Nephron progenitor cell (in vitro differentiated cells): ENCODE results near the gene DAB1.
A peak's percentile ranks its signal among the peaks of the same experiment; 100 is the strongest.

ENCODE experiments used
- DNase-seq: peaks from one replicate; pipeline ENCODE4 v3.0.0; 2021
- H3K27ac Mint-ChIP-seq: 2 replicates; pipeline ENCODE4 v1.8.0; 2021; ENCODE audit warnings: mild to moderate bottlenecking, moderate library complexity, mixed read lengths
- H3K27me3 Mint-ChIP-seq: 2 replicates; pipeline ENCODE4 v1.8.0; 2021; ENCODE audit warnings: mild to moderate bottlenecking, low read depth, mixed read lengths; ENCODE audit not compliant: poor library complexity
- H3K36me3 Mint-ChIP-seq: 2 replicates; pipeline ENCODE4 v1.8.0; 2021; ENCODE audit warnings: low read depth, mixed read lengths
- H3K4me1 Mint-ChIP-seq: 2 replicates; pipeline ENCODE4 v1.8.0; 2021; ENCODE audit warnings: mixed read lengths
- H3K4me3 Mint-ChIP-seq: 2 replicates; pipeline ENCODE4 v1.8.0; 2021; ENCODE audit warnings: mild to moderate bottlenecking, moderate library complexity, mixed read lengths
- H3K9me3 Mint-ChIP-seq: 2 replicates; pipeline ENCODE4 v1.8.0; 2021; ENCODE audit warnings: mild to moderate bottlenecking, moderate library complexity, mixed read lengths
- TF ChIP-seq, protein P1 (sequence below): fragments of 200-600 bp; sonication (generic); IDR thresholded peaks from 2 replicates; pipeline ENCODE4 v1.5.0; 2021; ENCODE audit warnings: antibody characterized with exemption

DAB1 gene

DNA sequence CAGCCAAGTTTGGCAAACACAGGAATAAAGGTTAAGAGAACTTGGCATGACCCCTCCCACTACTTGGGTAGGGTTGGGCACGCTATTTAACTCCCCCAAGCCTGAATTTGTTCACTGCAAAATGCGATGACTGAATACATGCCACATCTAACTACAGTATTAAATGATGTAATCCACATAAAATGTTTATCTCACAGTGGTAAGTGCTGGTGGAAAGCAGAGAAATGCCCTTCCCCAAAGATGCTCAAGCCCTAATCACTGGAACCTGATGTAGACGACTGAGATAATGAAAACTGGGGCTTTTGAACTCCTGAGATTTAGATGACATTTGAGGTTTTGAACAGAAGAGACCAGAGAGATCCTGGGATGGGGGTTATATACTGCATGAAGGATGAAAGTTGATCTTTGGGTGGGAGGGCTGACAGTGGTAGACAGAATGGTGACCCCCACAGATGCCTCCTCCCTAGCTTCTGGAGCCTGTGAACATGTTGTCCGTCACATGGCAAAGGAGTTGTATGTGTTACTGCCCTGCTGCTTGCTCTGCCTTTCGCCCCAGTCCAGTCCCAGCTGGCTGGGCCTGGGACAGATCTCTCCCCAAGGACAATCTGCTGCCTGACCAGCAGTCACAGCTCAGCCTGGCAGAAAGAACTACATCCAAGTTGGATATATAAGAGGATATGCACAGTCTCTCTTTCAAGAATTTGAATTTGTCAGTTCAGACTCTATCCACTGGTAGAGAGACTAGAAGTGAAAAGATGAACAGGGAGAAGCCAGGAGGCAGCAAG lies 120.9 kb downstream of the DAB1 start:
- no peak for DNase-seq
- Mint-ChIP-seq H3K4me1 (peaks cover 57% of the 10 kb centered on the region), H3K4me3 (peak overlapping the region; percentile 18), H3K36me3 (no peaks in the 10 kb centered on the region), H3K27me3 (peaks cover 8% of the 10 kb centered on the region), H3K9me3 (no peaks in the 10 kb centered on the region), H3K27ac (peak overlapping the region; percentile 63)
- TF ChIP-seq, protein P1, sequence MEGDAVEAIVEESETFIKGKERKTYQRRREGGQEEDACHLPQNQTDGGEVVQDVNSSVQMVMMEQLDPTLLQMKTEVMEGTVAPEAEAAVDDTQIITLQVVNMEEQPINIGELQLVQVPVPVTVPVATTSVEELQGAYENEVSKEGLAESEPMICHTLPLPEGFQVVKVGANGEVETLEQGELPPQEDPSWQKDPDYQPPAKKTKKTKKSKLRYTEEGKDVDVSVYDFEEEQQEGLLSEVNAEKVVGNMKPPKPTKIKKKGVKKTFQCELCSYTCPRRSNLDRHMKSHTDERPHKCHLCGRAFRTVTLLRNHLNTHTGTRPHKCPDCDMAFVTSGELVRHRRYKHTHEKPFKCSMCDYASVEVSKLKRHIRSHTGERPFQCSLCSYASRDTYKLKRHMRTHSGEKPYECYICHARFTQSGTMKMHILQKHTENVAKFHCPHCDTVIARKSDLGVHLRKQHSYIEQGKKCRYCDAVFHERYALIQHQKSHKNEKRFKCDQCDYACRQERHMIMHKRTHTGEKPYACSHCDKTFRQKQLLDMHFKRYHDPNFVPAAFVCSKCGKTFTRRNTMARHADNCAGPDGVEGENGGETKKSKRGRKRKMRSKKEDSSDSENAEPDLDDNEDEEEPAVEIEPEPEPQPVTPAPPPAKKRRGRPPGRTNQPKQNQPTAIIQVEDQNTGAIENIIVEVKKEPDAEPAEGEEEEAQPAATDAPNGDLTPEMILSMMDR, result no peak

DNA sequence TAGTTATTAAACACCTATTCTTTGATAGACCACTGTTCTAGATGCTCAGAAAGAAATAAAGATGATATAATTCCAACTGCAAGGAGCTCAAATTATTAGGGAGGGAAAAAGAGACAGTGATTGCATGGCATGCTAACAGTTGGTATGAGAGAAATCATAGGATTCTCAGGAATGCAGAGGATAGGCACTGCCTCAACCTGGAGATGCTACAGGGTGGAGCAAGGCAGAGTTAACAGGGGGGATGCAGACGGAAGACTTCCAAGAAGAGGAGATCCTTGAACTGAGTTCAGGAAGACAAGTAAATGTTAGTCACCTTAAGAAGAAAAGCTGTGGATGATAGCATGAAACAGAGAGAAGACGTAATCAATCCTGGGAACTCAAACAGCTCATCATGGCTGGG lies 123.7 kb downstream of the DAB1 start:
- no peak for DNase-seq
- peaks cover 8% of the 10 kb centered on the region for H3K27me3 Mint-ChIP-seq
- no peaks in the 10 kb centered on the region for H3K36me3 Mint-ChIP-seq
- TF ChIP-seq, protein P1, result no peak
- H3K9me3 Mint-ChIP-seq, result no peaks in the 10 kb centered on the region
- peaks cover 46% of the 10 kb centered on the region for H3K4me1 Mint-ChIP-seq
- no peak overlapping the region for H3K27ac Mint-ChIP-seq
- H3K4me3 Mint-ChIP-seq, result no peak overlapping the region

DNA sequence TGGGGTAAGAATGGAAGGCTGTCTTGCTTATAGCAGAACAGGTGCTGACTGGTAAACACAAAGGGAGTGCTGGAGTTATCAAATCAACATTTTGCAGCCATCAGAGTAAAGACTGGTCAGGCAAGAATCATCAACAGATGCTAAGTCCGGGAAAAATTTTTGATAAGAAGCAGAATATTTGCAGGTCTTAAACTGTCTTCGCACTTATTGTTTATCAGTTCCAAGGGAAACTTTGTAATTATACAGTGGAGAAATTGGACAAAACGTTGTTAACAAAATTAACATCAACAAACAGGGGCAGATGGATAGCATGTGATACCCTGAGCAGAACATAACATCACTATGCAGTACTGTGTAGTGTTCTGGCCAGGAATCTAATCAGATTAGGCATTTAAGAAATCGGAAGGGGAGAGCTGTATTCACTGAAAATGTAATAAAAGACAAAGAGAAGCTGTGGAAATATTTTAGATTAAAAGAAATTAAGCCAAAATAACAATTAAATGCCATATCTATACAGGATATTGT lies 127.1 kb downstream of the DAB1 start:
- TF ChIP-seq, protein P1, result no peak
- Mint-ChIP-seq H3K9me3 (no peaks in the 10 kb centered on the region), H3K4me3 (no peak overlapping the region), H3K36me3 (no peaks in the 10 kb centered on the region), H3K4me1 (peaks cover 15% of the 10 kb centered on the region), H3K27me3 (peaks cover 5% of the 10 kb centered on the region), H3K27ac (no peak overlapping the region)
- no peak for DNase-seq

DNA sequence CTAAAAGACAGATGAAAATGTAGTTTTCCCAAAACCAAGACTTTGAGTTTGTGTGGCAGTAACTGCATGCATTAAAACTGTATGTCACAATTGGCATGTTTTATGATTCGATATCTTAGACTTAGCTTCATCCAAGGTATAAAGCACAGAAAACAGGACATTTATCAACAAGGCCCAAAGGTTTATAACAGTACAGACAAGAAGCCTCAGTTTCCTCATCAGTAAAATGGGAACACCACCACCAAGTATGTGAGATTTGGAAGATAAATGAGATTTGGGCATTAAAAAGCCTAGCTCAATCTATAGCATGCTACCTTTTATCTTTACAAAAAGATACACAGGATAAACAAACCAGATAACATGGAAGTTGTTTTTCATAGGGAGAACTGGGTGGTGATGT lies 128.5 kb downstream of the DAB1 start:
- TF ChIP-seq, protein P1, result no peak
- Mint-ChIP-seq H3K4me3 (no peak overlapping the region), H3K36me3 (no peaks in the 10 kb centered on the region), H3K27me3 (no peaks in the 10 kb centered on the region), H3K9me3 (no peaks in the 10 kb centered on the region), H3K4me1 (peaks cover under 1% of the 10 kb centered on the region), H3K27ac (no peak overlapping the region)
- no peak for DNase-seq

DNA sequence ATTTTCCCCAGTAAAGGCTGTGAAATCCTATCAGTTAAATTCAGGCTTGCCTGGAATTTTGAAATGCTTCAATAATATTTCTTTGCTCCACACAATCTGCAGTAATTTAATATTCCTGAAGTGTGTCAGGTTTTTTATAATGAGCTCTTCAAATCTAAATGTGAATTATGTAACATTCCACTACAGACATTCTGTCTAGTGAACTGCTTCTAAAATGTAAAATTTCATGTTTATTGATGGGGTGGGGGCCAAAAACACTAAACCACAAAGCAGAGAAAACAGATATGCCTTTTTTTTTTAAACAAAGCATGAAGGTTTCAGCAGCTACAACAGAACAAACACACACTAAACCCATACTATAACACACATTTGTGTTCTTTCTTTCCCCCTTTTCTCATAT lies 129.7 kb downstream of the DAB1 start:
- peaks cover 7% of the 10 kb centered on the region for H3K4me1 Mint-ChIP-seq
- no peaks in the 10 kb centered on the region for H3K27me3 Mint-ChIP-seq
- H3K27ac Mint-ChIP-seq, result no peak overlapping the region
- no peak for DNase-seq
- H3K4me3 Mint-ChIP-seq, result no peak overlapping the region
- H3K9me3 Mint-ChIP-seq, result no peaks in the 10 kb centered on the region
- H3K36me3 Mint-ChIP-seq, result no peaks in the 10 kb centered on the region
- TF ChIP-seq, protein P1, result no peak

DNA sequence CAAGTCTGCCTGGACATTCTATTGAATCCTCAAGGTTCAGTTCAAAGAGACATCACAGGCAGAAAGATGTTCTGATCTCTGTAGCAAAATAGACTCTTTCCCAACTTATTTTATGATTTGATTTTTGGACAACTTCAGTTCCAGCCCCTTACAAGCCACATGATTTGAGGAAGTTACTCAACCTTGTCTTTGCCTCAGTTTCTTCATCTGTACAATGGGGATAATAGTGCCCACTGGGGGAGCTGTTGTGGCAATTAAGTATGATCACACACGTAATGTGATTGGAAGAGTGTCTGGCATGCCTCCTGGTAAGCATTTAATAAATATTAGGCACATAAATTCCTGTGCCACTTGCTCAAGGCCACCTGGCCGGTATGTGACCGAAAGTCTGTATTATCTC lies 130.6 kb downstream of the DAB1 start:
- Mint-ChIP-seq H3K9me3 (no peaks in the 10 kb centered on the region), H3K36me3 (no peaks in the 10 kb centered on the region), H3K27ac (no peak overlapping the region), H3K4me3 (no peak overlapping the region), H3K27me3 (no peaks in the 10 kb centered on the region), H3K4me1 (peaks cover 7% of the 10 kb centered on the region)
- DNase-seq, result no peak
- TF ChIP-seq, protein P1, result no peak
